NCI-H1694 treated with DMSO at 0.1 percent for 48 hours (cell line): ENCODE measurements around the gene CELF1.

Experiments
- DNase-seq: peaks from one replicate; lab custom pipeline; 2025; lab: John Stamatoyannopoulos, UW

The CELF1 gene

GRCh38 chr11:47447906-47448305 lies 105.0 kb downstream of the CELF1 start:
- DNase-seq = no peak

DNA sequence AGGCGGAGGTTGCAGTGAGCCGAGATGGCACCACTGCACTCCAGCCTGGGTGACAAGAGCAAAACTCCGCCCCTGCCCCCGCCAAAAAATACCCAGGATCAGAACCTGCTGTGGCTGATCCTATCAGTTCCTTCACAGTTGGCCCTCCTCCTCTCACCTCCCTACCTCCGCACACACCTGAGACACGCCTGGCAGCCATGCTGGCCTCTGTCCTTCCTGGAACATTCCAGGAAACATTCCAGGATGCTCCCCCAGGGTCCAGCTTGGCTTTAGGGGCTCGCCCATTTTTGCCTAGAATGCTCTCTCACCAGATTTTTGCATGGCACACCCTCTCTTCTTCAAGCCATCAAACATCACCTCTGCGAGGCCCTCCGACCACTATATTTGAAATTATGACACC lies 106.1 kb downstream of the CELF1 start:
- DNase-seq = no peak

- DNase-seq = no peak
These were observed 107.1 kb downstream of the CELF1 start for GRCh38 chr11:47445840-47446239.

- no peak for DNase-seq
These were observed 109.1 kb downstream of the CELF1 start for GRCh38 chr11:47443817-47444216.

DNA sequence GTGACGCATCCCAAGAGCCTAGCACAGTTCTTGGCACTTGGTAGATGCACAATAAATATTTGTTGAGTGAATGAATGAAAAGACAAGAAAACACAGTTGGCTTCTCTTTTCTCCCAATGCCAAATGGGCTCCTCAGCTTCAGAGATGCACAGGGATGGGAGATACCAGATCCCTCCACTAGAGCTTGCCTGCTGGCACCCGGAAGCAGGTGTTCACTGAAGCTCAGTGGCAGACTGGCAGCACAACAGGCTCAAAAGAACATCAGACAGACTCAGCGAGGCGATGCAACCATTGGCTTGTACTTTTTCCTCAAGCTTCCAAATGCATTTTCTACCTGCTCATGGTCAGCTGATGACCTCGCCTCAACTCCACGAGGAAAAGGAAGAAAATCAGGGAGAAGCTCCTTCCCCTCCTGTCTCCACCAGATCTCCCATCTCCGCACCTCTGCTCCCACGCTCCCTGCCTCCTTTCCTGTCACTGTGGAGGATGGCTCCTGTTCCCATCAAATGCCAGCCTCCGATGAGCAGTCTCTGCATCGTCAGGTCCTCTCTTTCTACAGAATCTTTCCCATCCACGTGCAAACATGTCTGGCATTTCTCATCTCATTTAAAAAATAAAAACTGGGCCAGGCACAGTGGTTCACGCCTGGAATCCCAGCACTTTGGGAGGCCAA lies 109.8 kb downstream of the CELF1 start:
- DNase-seq = peak; percentile 70

DNA sequence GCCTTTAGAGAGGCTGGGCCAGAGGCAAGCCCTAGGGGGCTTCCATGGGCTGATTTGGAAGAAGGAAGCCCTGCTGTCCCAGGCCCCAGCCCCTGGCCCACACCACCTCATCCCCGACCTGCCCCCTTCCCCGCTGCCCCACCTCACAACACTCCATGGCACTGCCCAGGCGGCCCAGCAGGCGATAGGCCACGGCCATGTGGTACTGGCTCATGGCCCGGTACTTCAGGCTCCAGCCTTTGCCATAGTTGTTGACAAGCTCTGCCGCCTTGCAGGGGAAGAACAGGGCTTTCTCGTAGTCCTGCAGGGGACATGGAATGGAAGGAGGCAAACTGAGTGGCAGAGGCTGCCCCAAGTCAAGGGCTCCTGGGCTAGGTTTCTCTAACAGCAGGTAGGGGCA lies 110.4 kb downstream of the CELF1 start:
- no peak for DNase-seq

DNA sequence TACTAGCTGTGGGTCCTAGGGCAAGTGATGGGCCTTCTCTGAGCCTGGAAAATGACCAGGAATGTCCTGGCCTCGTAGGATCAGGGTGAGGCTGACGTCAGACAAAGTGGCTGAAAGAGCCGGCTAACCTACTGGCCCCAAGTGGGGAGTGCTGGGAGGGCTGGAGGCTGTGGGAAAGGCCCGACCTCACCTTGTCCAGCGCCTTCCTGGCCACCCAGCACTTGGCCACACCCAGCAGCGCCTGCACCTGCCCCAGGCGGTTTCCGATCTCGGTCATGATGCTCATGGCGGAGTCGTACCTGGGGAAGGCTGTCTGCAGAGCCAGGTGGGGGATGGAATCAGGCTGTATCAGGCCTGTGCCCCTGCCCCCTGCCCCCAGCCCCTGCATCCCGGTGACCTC lies 111.5 kb downstream of the CELF1 start:
- DNase-seq = no peak

DNA sequence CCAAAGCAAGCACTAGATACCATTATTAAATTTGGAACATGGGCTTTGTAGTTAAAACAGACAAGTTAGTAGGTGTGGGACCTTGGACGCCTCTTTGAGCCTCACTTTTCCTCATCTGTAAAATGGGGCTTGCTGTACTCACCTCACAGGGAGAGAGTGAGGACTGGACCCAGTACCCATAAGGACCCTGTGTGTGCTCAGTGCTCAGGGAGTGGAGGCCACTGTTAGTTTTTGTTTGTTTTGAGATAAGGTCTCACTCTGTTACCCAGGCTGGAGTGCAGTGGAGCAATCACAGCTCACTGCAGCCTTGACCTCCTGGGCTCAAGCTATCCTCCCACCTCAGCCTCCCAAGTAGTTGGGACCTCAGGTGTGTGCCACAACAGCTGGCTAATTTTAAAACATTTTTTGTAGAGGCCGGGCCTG lies 112.9 kb downstream of the CELF1 start:
- DNase-seq = no peak

DNA sequence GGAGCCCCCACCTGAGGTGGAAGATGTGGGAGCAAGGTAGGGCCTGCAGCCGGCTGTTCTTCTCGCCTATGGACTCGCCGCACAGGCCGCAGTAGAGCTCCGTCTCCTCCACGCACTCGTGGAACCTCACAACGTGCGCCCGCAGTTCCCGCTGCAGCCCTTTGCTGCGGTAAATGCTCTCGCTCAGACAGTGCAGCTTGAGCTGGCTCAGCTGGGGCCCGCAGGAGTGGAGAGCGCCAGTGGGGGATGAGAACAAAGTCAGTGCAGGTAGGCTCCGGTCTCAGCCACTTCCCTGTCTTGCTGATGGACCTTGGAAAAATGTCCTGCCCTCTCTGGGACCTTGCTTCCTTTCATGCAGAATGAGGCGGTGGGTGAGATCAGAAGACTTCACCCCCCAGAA lies 114.2 kb downstream of the CELF1 start:
- DNase-seq = no peak

DNA sequence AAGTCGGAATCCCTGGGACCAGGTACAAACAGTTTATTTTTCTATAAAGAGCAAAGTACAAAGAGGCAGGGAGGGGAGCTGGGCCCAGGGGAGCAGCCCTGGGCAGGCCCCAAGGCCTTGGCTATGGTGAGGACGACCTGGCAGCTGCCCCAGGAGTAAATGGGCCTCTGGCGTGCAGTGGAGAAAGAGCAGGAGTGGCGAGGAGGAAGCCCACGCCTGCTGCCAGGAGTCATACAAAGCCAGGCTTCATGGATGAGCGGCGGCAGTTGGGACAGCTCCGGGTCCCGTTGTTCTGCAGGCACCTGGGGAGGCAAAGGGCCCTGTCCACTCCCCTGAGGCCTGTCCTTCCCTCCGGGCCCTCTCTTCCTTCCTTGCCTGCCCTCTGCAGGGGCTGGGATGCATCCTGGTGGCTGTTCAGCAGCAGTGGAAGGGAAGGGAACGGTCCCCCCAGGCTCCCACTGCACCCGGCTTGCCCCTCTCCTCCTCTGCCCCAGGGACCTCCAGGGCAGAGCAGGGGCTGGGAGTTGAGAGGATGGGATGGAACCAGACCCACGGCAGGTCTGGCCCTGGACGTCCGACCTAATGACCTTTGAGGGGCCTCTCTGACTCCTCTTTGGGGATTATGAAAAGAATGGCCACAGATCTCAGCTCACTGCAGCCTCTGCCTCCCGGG lies 115.0 kb downstream of the CELF1 start:
- DNase-seq = no peak

DNA sequence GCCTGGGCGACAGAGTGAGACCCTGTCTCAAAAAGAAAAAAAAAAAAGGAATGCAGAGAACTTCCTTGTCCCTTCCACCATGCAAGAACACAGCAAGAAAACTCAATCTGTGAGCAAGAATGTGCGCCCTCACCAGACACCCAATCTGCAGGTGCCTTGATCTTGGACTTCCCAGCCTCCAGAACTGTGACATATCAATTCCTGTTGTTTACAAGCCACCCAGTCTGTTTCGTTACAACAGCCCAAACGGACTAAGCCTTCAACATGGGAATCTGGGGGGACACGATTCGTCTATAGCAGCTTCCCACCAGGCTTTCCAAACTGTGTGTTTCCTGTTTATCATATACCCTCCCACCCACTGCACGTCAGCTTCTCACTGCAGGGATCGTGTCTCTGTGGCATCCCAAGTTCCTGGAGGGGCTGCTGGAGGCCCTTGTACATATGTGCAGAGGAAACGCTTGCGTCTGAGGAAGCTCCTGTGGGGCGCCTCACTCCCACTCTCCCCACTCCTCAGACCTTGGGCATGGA lies 115.7 kb downstream of the CELF1 start:
- DNase-seq = no peak

DNA sequence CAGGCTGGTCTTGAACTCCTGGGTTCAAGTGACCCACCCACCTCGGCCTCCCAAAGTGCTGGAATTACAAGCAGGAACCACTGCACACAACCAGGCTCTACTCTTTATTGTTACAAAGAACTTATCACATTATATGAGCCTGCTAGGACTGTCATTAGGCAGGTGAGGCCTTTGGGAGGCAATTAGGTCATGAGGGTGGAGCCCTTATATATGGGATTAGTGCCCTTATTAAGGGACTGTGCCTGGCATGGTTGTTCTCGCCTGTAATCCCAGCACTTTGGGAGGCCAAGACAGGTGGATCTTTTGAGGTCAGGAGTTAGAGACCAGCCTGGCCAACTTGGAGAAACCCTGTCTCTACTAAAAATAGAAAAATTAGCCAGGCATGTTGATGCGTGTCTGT lies 116.2 kb downstream of the CELF1 start:
- no peak for DNase-seq

- no peak for DNase-seq
These were observed 117.2 kb downstream of the CELF1 start for GRCh38 chr11:47435687-47436086.

GRCh38 chr11:47434011-47434786 lies 118.7 kb downstream of the CELF1 start:
- DNase-seq = no peak

- no peak for DNase-seq
These were observed 119.8 kb downstream of the CELF1 start for GRCh38 chr11:47433157-47433556.

- DNase-seq = no peak
These were observed 121.4 kb downstream of the CELF1 start for GRCh38 chr11:47431356-47432083.

DNA sequence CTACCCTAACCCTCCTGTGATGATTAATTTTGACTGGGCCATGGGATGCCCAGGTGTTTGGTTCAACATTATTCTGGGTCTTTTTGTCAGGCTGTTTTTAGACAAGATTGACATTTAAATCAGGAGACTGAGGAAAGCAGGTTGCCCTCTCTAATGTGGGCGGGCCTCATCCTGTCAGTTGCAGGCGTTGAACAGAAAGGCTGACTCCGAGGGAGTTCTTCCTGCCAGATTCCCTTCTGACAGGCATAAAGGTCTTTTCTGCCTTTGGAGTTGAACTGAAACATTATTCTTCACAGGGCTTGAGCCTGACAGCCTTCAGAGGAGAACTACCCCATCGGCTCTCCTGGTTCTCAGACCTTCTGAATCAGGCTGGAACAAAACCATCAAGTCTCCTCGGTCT lies 122.4 kb downstream of the CELF1 start:
- no peak for DNase-seq

DNA sequence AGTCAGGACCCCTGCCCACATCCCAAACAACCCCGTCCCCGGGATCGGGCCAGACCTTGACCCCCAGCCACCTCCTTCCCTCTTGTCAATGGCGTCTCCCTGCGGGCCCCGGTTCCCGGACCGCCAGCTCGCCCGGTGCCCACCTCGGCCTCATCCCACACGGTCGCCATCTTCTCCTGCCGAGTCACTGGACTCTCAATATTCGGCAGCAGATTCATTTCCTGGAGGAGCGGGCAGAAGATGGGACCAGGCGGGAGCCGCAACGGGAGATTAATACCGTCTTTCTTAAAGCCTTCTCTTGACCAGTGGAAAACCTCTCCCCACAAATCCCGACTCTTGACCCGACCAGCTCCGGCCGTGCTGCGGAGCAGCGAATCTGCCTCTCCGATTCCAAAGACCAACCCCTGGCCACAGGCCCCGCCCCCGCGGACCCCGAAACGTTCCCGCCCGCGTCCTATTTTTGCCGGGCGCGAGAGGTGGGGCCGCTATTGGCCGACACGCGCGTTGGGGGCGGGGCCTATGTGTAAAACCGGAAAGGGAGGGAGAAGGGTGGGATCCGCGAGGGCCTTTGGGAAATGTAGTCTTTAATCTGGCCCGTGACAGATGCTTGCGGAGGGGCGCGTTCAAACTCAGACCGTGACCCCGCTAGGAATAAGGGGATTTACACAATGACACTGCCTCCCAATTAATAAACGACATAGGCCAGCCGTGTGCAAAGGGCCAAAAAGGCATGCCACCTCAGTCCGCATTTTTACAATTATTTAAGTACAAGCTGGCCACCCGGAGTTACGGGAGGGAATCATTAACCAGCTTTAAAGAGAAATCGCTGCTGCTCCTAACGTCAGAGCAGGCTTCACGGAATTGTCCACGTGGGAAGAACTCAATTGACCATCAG lies 126.6 kb downstream of the CELF1 start, which contains the start of gene PSMC3:
Gene PSMC3, minus strand, starts transcription at position 378 of the 895 bp plus-strand sequence. Its CDS starts 160 bp downstream, at position 218.
- peak; percentile 83 for DNase-seq

DNA sequence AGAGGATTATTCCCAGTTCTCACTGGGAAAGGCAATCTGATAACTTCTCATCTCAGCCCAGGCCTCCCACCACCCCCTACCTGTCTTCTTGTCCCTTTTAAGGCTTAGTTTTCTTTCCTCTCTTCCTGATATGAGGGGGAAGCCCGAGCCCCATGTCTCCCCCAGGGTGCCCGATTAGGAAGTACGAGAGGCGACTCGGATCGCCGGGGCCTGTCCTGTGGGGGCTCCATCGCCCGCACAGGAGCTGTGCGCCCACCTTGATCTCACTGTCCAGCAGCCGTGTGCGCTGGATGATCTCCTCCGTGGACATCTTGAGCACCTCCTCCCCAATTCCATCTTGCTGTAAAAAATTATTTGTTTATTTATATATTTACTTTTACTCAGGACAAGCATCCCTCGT lies 127.3 kb downstream of the CELF1 start:
- DNase-seq = no peak

GRCh38 chr11:47418454-47419259 lies 134.3 kb downstream of the CELF1 start:
- DNase-seq = no peak
